ENCODE results near the gene S100P. TPM values are rescaled to one million over a fixed set of nuclear protein-coding genes. Genes with fewer than 3 reads are reported as not detected.

S100P gene
- total and polyA plus RNA-seq, 5 donors from 2014 or later, result 1.2 to 4.1 (median 1.5) TPM; not detected in 2

DNA sequence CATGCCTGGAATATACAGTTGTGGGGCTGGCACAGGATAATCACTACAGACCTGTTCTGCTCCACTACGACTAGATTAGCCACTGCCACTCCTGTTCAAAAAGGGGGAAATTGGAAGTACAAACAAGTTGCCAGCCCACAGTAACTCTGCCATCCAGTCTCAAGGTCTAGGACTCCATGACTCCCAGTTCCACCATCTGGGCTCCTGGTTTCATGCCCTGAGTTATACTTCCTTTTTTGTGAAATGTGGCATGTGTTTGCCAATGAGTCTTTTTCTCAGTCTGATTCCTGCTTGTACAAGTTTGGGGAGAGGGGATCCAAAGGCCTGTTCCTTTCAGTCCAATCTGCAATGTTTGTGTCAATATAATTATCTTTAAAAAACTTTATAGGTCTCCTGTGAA is 21.3 kb downstream of the S100P start:
- no peaks in the 10 kb centered on the region for H3K9me3 ChIP-seq (ENCODE audit: control insufficient read depth in 2 of 2, low read length in 2 of 2)
- H3K36me3 ChIP-seq (ENCODE audit: control insufficient read depth, insufficient read depth, low read length), result peaks cover 3% of the 10 kb centered on the region
- no peak overlapping the region for H3K27ac ChIP-seq (ENCODE audit: insufficient read depth, low read length, poor library complexity, severe bottlenecking)
- Mint-ChIP-seq H3K27me3 (peaks cover 5% of the 10 kb centered on the region), H3K4me1 (peaks cover 14 to 47% (median 28%) of the 10 kb centered on the region in 4 donors), H3K27ac (peak overlapping the region in 1 of 3 donors; percentile 95), H3K36me3 (peaks cover 10% of the 10 kb centered on the region), H3K9me3 (peaks cover 0 to 4% (median 0%) of the 10 kb centered on the region in 7 donors), H3K4me3 (peak overlapping the region; percentile 8 to 79 (median 62))
- no peaks in the 10 kb centered on the region for H3K27me3 ChIP-seq (ENCODE audit: control insufficient read depth, insufficient read depth, low read length)
- peaks cover 33% of the 10 kb centered on the region for H3K4me1 ChIP-seq (ENCODE audit: control insufficient read depth, insufficient read depth, low read length, poor library complexity, severe bottlenecking)
- no peak for DNase-seq
- H3K4me3 ChIP-seq (ENCODE audit: low read depth, low read length), result no peak overlapping the region
- ATAC-seq (ENCODE audit: low read depth in 2 of 2), result no peak

DNA sequence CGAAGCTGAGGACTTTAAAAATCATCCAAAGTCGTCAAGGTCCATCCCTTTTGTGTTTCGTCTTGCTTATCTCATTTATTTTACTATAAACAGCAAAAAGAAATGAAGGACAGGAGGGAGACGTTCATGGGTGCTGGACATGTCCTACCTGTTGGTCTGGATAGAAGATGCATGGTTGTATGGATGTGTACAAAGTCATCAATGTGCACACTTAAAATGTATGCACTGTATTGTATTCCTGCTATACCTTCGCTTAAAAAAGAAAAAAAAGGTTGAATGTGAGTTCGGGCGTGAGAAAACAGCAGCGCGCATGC is 22.0 kb downstream of the S100P start:
- Mint-ChIP-seq H3K4me3 (peak overlapping the region; percentile 90 to 96 (median 94)), H3K27ac (peak overlapping the region; percentile 95 to 97 (median 97)), H3K27me3 (peaks cover 5% of the 10 kb centered on the region), H3K9me3 (no peaks in the 10 kb centered on the region), H3K36me3 (peaks cover 10% of the 10 kb centered on the region), H3K4me1 (peaks cover 8 to 47% (median 25%) of the 10 kb centered on the region in 4 donors)
- peak overlapping the region; percentile 78 for H3K4me3 ChIP-seq (ENCODE audit: low read depth, low read length)
- H3K9me3 ChIP-seq (ENCODE audit: control insufficient read depth in 2 of 2, low read length in 2 of 2), result no peaks in the 10 kb centered on the region
- H3K4me1 ChIP-seq (ENCODE audit: control insufficient read depth, insufficient read depth, low read length, poor library complexity, severe bottlenecking), result peaks cover 31% of the 10 kb centered on the region
- ATAC-seq (ENCODE audit: low read depth in 2 of 2) (no peak), DNase-seq (no peak)
- H3K36me3 ChIP-seq (ENCODE audit: control insufficient read depth, insufficient read depth, low read length), result peaks cover 3% of the 10 kb centered on the region
- no peaks in the 10 kb centered on the region for H3K27me3 ChIP-seq (ENCODE audit: control insufficient read depth, insufficient read depth, low read length)
- H3K27ac ChIP-seq (ENCODE audit: insufficient read depth, low read length, poor library complexity, severe bottlenecking), result peak overlapping the region; percentile 86

DNA sequence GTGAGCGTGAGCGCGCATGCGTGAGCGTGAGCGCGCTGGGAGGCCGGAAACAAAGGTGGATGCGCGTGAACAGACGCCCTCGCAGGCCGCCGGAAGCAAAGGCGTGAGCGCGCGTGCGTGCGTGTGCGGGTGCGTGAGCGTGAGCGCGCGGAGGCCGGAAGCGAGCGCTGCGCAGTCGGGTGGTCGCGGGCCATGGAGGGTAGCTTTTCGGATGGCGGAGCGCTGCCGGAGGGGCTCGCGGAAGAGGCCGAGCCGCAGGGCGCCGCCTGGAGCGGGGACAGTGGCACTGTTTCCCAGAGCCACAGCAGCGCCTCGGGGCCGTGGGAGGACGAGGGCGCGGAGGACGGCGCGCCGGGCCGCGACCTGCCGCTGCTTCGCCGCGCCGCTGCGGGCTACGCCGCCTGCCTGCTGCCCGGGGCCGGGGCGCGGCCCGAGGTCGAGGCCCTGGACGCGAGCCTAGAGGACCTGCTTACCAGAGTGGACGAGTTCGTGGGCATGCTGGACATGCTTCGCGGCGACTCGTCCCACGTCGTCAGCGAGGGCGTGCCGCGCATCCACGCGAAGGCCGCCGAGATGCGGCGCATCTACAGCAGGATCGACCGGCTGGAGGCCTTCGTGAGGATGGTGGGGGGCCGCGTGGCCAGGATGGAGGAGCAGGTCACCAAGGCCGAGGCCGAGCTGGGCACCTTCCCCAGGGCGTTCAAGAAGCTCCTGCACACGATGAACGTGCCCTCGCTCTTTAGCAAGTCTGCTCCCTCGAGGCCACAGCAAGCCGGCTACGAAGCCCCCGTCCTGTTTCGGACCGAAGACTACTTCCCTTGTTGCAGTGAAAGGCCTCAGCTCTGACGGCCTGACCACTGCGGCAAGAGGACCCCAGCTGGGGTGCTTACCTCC is 22.6 kb downstream of the S100P start, which contains the start of gene BLOC1S4:
BLOC1S4 (plus strand) TSS at position 157 of the 894 bp plus-strand sequence; CDS start at position 193, 36 bp downstream.
- ATAC-seq (ENCODE audit: low read depth in 2 of 2), result peak; percentile 85 to 87

DNA sequence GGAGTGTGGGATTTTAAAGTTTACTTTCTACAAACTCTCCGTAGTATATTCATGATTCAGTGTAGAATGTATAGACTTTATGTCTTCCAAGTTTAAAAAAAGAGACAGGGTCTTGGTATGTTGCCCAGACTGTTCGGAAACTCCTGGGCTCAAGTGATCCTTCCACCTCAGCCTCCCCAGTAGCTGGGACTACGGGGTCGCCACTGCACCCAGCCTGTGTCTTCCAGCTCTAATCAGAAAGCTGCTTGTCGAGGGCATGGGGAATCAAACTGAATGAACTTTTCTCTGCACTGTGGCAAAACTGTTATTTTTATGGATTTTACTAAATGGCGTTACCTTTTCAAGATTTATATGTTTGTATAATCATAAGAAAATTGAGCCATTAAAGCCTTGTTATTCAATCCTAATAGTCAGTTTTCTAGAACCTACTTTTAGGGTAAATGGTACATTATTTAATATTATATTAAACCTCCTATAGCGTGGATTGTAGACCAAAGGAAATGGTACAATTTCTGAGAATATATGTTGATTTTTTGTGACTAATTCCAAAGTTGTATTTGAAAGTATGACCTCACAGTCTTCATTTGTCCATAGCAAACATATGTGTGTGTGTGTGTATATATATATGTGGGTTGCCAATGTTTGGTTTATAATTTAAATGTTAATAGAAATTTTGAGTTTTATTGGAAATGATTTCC is 23.4 kb downstream of the S100P start:
- Histone ChIP-seq H3K4me1 (ENCODE audit: control insufficient read depth, insufficient read depth, low read length, poor library complexity, severe bottlenecking) (peaks cover 31% of the 10 kb centered on the region), H3K9me3 (ENCODE audit: control insufficient read depth in 2 of 2, low read length in 2 of 2) (no peaks in the 10 kb centered on the region), H3K27ac (ENCODE audit: insufficient read depth, low read length, poor library complexity, severe bottlenecking) (peak overlapping the region; percentile 86), H3K27me3 (ENCODE audit: control insufficient read depth, insufficient read depth, low read length) (no peaks in the 10 kb centered on the region), H3K36me3 (ENCODE audit: control insufficient read depth, insufficient read depth, low read length) (peaks cover 3% of the 10 kb centered on the region), H3K4me3 (ENCODE audit: low read depth, low read length) (peak overlapping the region; percentile 78)
- Mint-ChIP-seq H3K36me3 (peaks cover 10% of the 10 kb centered on the region), H3K27me3 (peaks cover 2% of the 10 kb centered on the region), H3K4me3 (peak overlapping the region; percentile 90 to 96 (median 92)), H3K27ac (peak overlapping the region; percentile 79 to 95 (median 91)), H3K4me1 (peaks cover 6 to 47% (median 21%) of the 10 kb centered on the region in 4 donors), H3K9me3 (no peaks in the 10 kb centered on the region)
- ATAC-seq (ENCODE audit: low read depth in 2 of 2) (no peak), DNase-seq (no peak)

More for the DNA sequence above, 22.6 kb downstream of the S100P start, which contains the start of gene BLOC1S4:
- Mint-ChIP-seq H3K27ac (peak within 1 kb of the TSS; percentile 95 to 97 (median 97)), H3K9me3 (no peaks in the 10 kb centered on the region), H3K4me3 (peak within 1 kb of the TSS; percentile 90 to 96 (median 94)), H3K36me3 (peaks cover 10% of the 10 kb centered on the region), H3K4me1 (peaks cover 6 to 45% (median 22%) of the 10 kb centered on the region in 4 donors), H3K27me3 (peaks cover 5% of the 10 kb centered on the region)
- H3K36me3 ChIP-seq (ENCODE audit: control insufficient read depth, insufficient read depth, low read length), result peaks cover 3% of the 10 kb centered on the region
- H3K4me3 ChIP-seq (ENCODE audit: low read depth, low read length), result peak within 1 kb of the TSS; percentile 78
- H3K27ac ChIP-seq (ENCODE audit: insufficient read depth, low read length, poor library complexity, severe bottlenecking), result peak within 1 kb of the TSS; percentile 86
- no peaks in the 10 kb centered on the region for H3K27me3 ChIP-seq (ENCODE audit: control insufficient read depth, insufficient read depth, low read length)
- peaks cover 31% of the 10 kb centered on the region for H3K4me1 ChIP-seq (ENCODE audit: control insufficient read depth, insufficient read depth, low read length, poor library complexity, severe bottlenecking)
- DNase-seq, result peak; percentile 85 to 97 (median 93)
- no peaks in the 10 kb centered on the region for H3K9me3 ChIP-seq (ENCODE audit: control insufficient read depth in 2 of 2, low read length in 2 of 2)

DNA sequence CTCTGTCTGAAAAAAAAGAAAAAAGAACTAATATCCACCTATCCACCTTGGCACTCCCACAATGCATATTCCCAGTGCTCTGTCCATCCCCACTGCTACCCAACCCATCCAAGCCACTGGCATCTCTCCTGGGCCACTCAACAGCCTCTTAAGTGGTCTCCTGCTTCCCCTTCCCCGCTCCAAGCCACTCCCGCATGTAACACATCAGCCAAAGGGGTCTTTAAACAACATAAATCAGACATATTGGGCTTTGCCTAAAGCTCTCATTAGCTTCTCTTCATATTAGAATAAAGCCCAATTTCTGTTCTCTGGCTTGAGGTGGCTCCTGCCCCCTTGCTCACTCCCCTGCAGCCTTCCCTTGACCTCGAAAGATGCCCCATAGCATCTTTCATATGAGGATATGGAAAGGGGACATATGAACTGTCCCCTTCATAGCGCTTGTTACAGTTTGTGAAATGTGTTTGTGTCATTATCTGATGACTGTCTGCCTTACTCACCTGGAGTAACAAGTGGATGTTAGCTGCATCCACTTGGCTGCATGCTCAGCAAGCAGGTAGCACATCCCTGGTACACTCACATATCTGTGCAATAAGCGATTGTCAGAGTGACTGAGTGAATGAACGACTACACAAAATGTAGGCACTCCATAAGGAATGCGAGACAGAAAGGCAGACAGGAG is 25.4 kb downstream of the S100P start:
- ATAC-seq (ENCODE audit: low read depth in 2 of 2), result no peak
- DNase-seq, result no peak
- no peaks in the 10 kb centered on the region for H3K9me3 Mint-ChIP-seq
- H3K4me1 Mint-ChIP-seq, result peaks cover 6 to 46% (median 21%) of the 10 kb centered on the region in 4 donors
- Histone ChIP-seq H3K4me3 (ENCODE audit: low read depth, low read length) (no peak overlapping the region), H3K4me1 (ENCODE audit: control insufficient read depth, insufficient read depth, low read length, poor library complexity, severe bottlenecking) (peaks cover 31% of the 10 kb centered on the region), H3K27ac (ENCODE audit: insufficient read depth, low read length, poor library complexity, severe bottlenecking) (no peak overlapping the region), H3K36me3 (ENCODE audit: control insufficient read depth, insufficient read depth, low read length) (peaks cover 3% of the 10 kb centered on the region), H3K9me3 (ENCODE audit: control insufficient read depth in 2 of 2, low read length in 2 of 2) (no peaks in the 10 kb centered on the region), H3K27me3 (ENCODE audit: control insufficient read depth, insufficient read depth, low read length) (no peaks in the 10 kb centered on the region)
- peak overlapping the region; percentile 69 to 87 (median 80) for H3K4me3 Mint-ChIP-seq
- H3K27ac Mint-ChIP-seq, result peak overlapping the region in 2 of 3 donors; percentile 45 to 83
- no peaks in the 10 kb centered on the region for H3K27me3 Mint-ChIP-seq
- H3K36me3 Mint-ChIP-seq, result peaks cover 10% of the 10 kb centered on the region

DNA sequence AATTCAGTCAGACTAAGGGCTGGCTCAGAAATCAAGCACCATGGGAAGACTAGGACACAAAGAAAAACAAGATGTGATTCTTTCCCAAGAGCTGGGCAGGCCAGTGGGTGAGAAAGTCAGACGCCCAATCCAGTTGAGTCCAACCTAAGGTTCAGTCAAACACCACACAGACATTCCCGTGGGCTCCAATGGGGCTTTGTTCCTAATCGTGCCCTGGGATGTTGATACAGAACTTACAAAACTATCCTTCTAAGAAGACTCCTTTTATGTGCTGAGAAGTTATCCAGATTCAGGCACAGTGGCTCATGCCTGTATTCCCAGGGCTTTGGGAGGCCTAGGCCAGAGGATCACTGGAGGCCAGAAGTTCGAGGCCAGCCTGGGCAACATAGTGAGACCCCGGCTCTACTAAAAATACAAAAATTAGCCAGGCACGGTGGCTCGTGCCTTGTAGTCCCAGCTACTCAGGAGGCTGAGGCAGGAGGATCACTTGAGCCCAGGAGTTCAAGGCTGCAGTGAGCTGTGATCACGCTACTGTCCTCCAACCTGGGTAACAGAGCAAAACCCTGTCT is 26.0 kb downstream of the S100P start:
- Histone ChIP-seq H3K27ac (ENCODE audit: insufficient read depth, low read length, poor library complexity, severe bottlenecking) (no peak overlapping the region), H3K9me3 (ENCODE audit: control insufficient read depth in 2 of 2, low read length in 2 of 2) (no peaks in the 10 kb centered on the region), H3K4me1 (ENCODE audit: control insufficient read depth, insufficient read depth, low read length, poor library complexity, severe bottlenecking) (peaks cover 31% of the 10 kb centered on the region), H3K36me3 (ENCODE audit: control insufficient read depth, insufficient read depth, low read length) (peaks cover 3% of the 10 kb centered on the region), H3K27me3 (ENCODE audit: control insufficient read depth, insufficient read depth, low read length) (no peaks in the 10 kb centered on the region), H3K4me3 (ENCODE audit: low read depth, low read length) (no peak overlapping the region)
- peaks cover 10% of the 10 kb centered on the region for H3K36me3 Mint-ChIP-seq
- peak overlapping the region in 2 of 4 donors; percentile 42 to 87 for H3K4me3 Mint-ChIP-seq
- no peaks in the 10 kb centered on the region for H3K9me3 Mint-ChIP-seq
- DNase-seq (no peak), ATAC-seq (ENCODE audit: low read depth in 2 of 2) (no peak)
- H3K27ac Mint-ChIP-seq, result no peak overlapping the region
- peaks cover 6 to 45% (median 21%) of the 10 kb centered on the region in 4 donors for H3K4me1 Mint-ChIP-seq
- H3K27me3 Mint-ChIP-seq, result no peaks in the 10 kb centered on the region

DNA sequence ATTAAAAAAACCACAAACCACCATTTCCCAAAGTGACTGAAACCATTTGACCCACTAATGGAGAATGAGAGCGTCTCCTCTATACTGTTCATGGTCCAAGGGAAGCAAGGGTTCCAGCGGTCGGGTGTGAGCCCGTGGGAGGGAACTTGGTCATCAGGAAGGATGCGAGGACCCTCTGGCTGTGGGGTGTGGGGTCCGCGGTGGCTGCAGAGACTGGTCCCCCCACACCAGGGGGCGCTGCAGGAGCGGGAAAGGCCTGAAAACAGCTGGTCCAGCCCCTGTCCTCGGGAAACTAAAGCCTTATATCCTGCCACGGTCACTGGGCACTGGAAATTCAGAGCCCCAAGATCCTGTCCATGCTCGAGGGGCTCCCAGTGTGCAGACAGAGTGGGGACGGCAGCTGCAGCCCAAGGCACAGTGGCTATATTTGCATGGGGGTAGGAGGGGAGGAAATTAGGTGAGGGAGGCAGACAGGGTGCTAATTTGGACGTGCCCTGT is 26.6 kb downstream of the S100P start:
- Mint-ChIP-seq H3K9me3 (no peaks in the 10 kb centered on the region), H3K36me3 (peaks cover 10% of the 10 kb centered on the region)

More for the DNA sequence above, 26.6 kb downstream of the S100P start:
- Histone ChIP-seq H3K36me3 (ENCODE audit: control insufficient read depth, insufficient read depth, low read length) (peaks cover 3% of the 10 kb centered on the region), H3K4me1 (ENCODE audit: control insufficient read depth, insufficient read depth, low read length, poor library complexity, severe bottlenecking) (peaks cover 31% of the 10 kb centered on the region), H3K27me3 (ENCODE audit: control insufficient read depth, insufficient read depth, low read length) (no peaks in the 10 kb centered on the region), H3K9me3 (ENCODE audit: control insufficient read depth in 2 of 2, low read length in 2 of 2) (no peaks in the 10 kb centered on the region), H3K27ac (ENCODE audit: insufficient read depth, low read length, poor library complexity, severe bottlenecking) (no peak overlapping the region), H3K4me3 (ENCODE audit: low read depth, low read length) (no peak overlapping the region)
- peak; percentile 27 to 33 for ATAC-seq (ENCODE audit: low read depth in 2 of 2)
- DNase-seq, result peak; percentile 68 to 74 (median 72)
- no peaks in the 10 kb centered on the region for H3K27me3 Mint-ChIP-seq
- peaks cover 6 to 42% (median 21%) of the 10 kb centered on the region in 4 donors for H3K4me1 Mint-ChIP-seq
- peak overlapping the region in 2 of 3 donors; percentile 43 to 62 for H3K27ac Mint-ChIP-seq
- peak overlapping the region in 3 of 4 donors; percentile 41 to 87 (median 65) for H3K4me3 Mint-ChIP-seq

Data from CD4-positive, CD25-positive, alpha-beta regulatory T cell (primary cell).